HepG2 (cell line): ENCODE results near the gene HEMK1. TPM values are rescaled to one million over a fixed set of nuclear protein-coding genes. Genes with fewer than 3 reads are reported as not detected.

Experiments
- FOXO4 ChIP-seq: sonication (generic); formaldehyde crosslinking; conservative IDR thresholded peaks from 2 replicates; pipeline ENCODE4 v1.8.1; 2023; ENCODE audit warnings: missing genetic modification reagents
- GFI1 ChIP-seq: sonication (generic); formaldehyde crosslinking; IDR thresholded peaks from 2 replicates; pipeline ENCODE4 v1.5.0; 2020; ENCODE audit warnings: missing genetic modification reagents, mild to moderate bottlenecking, borderline replicate concordance
- GLMP ChIP-seq: sonication (generic); formaldehyde crosslinking; IDR thresholded peaks from 2 replicates; pipeline ENCODE4 v1.9.0; 2021; ENCODE audit warnings: missing genetic modification reagents, mild to moderate bottlenecking, borderline replicate concordance
- JDP2 ChIP-seq: sonication (generic); formaldehyde crosslinking; IDR thresholded peaks from 2 replicates; pipeline ENCODE4 v1.8.1; 2022; ENCODE audit warnings: missing genetic modification reagents, borderline replicate concordance
- PRDM4 ChIP-seq: sonication (generic); formaldehyde crosslinking; IDR thresholded peaks from 2 replicates; pipeline ENCODE4 v1.9.0; 2021; ENCODE audit warnings: missing genetic modification reagents, borderline replicate concordance
- ZNF3 ChIP-seq: IDR thresholded peaks from 2 replicates; pipeline ENCODE4 v1.7.0; 2017; ENCODE audit warnings: inconsistent platforms
- ZNF546 ChIP-seq: sonication (generic); formaldehyde crosslinking; conservative IDR thresholded peaks from 2 replicates; pipeline ENCODE4 v1.8.1; 2023; ENCODE audit warnings: mild to moderate bottlenecking, missing genetic modification reagents
- ZNF639 ChIP-seq: conservative IDR thresholded peaks from 2 replicates; pipeline ENCODE4 v1.6.1; 2018; ENCODE audit warnings: missing genetic modification reagents
- ZNF790 ChIP-seq: sonication (generic); formaldehyde crosslinking; IDR thresholded peaks from 2 replicates; pipeline ENCODE4 v1.8.0; 2022; ENCODE audit warnings: missing genetic modification reagents, mild to moderate bottlenecking, borderline replicate concordance
- ZNF800 ChIP-seq: sonication (generic); formaldehyde crosslinking; IDR thresholded peaks from 2 replicates; pipeline ENCODE4 v1.4.0; 2020; ENCODE audit warnings: missing genetic modification reagents
- ZSCAN9 ChIP-seq: IDR thresholded peaks from 2 replicates; pipeline ENCODE4 v1.6.1; 2016; ENCODE audit warnings: borderline replicate concordance
- polyA plus RNA-seq, 8 experiments: library from polyadenylated mRNA; depleted of rRNA in 3 of 8; stranded (reverse) in 7 of 8; unstranded in 1 of 8; fragments of >200 nt; fragmentation: Illumina TruSeq in 4 of 8; extraction: Trizol in 4 of 8; gene quantifications; 2 replicates each; pipeline versions ENCODE4 v1.2.1 to v1.2.3, GENCODE V29; 2011 to 2016; ENCODE audit warnings: low read depth in 4 of 8, missing spikeins in 1 of 8, mixed read lengths in 1 of 8; ENCODE audit not compliant: insufficient read depth in 1 of 8
- total RNA-seq, 5 experiments: library from RNA; depleted of rRNA; stranded (reverse); fragments of >200 nt; fragmentation: Illumina TruSeq; extraction: Trizol; gene quantifications; 2 replicates each; pipeline ENCODE4 v1.2.3, GENCODE V29; 2016; ENCODE audit warnings: low read depth in 1 of 5

Gene HEMK1
- total and polyA plus RNA-seq, 2 of the 13 experiments (the other 11 are each of a cell fraction or from before 2014, with no cell fraction given) = 9.8 to 12.6 TPM

- TF ChIP-seq ZNF790 (CRISPR knock-in tag) (no peak), GFI1 (CRISPR knock-in tag) (no peak), FOXO4 (CRISPR knock-in tag) (no peak), JDP2 (CRISPR knock-in tag) (no peak), ZSCAN9 (CRISPR knock-in tag) (no peak), ZNF546 (CRISPR knock-in tag) (no peak), ZNF639 (no peak), ZNF800 (CRISPR knock-in tag) (no peak), GLMP (no peak), ZNF3 (CRISPR knock-in tag) (no peak), PRDM4 (CRISPR knock-in tag) (no peak)
- TF ChIP-seq, all 625 proteins: peak for 0
Observed at GRCh38 chr3:50537421-50538129, 31.7 kb upstream of the HEMK1 start (continued).
